ENCODE data around the gene ARAP3. TPM values are rescaled to one million over a fixed set of nuclear protein-coding genes. Genes with fewer than 3 reads are reported as not detected.

The ARAP3 gene
- total and polyA plus RNA-seq, 2 donors (not counting 1 experiment from before 2014, with no cell fraction given): 0.34 to 3.7 TPM

DNA sequence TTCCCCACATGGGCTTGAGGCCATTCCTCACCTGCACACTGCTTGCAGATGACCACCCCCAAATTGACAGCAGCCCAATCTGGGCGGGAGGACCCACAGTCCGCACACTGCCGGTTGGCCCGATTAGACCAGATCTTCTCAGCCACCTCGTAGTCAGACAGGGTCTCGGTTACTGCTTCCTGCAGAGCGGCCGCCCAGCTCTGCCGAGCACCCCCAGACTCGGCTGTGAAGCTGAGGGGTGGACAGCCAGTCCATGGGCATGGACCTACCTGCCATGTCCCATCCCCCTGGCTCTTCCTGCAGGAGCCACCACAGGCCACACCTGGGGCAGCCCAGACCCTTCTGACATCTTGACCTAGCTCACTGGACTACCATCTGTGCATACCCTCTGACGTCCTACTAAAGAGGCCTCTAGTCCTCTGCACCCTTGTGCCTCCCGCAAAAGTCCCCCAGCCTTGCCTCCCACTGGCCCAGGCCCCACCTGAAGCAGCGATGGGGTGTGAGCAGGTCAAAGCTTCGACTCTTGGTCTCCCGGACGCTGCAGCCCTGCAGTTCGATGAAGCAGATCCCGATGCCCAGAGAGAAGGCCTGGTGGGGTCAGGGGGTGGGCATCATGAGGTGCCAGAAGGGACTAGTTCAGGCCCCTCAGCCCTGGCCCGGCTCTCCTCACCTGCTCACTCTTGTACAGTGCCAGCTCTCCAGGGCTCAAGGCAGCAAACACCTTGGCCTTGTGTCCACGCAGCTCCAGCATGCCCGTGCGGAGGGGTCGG lies 9.8 kb downstream of the ARAP3 start:
- no peak overlapping the region for H3K27ac ChIP-seq (ENCODE audit: low read length in 2 of 2)
- no peaks in the 10 kb centered on the region for H3K79me2 ChIP-seq (ENCODE audit: control insufficient read depth, insufficient read depth, low read length)
- Mint-ChIP-seq H3K4me3 (no peak overlapping the region), H3K27me3 (peaks cover 5% of the 10 kb centered on the region), H3K4me1 (no peaks in the 10 kb centered on the region), H3K9me3 (ENCODE audit: insufficient read depth) (no peaks in the 10 kb centered on the region), H3K27ac (no peak overlapping the region)
- H3K4me3 ChIP-seq (ENCODE audit: control extremely low read depth in 1 of 5, extremely low read depth in 1 of 5, insufficient read depth in 1 of 5, low read depth in 2 of 5, low read length in 4 of 5): no peak overlapping the region
- H3K4me2 ChIP-seq (replicated peaks; ENCODE audit: low read depth, low read length, poor library complexity, severe bottlenecking): no peak overlapping the region
- H3K9ac ChIP-seq (ENCODE audit: low read length): no peak overlapping the region
- H3K4me1 ChIP-seq (ENCODE audit: control insufficient read depth in 2 of 2, insufficient read depth in 2 of 2, low read length in 2 of 2): no peaks in the 10 kb centered on the region
- CTCF ChIA-PET: interaction anchor here (1.5 to 6.4 kb wide), 2 partner anchors 18 to 21 kb away, joined by 3 to 28 read pairs; no protein-coding TSS in a partner anchor
- DNase-seq: no peak
- H3K9me3 ChIP-seq (ENCODE audit: control extremely low read depth in 1 of 3, control insufficient read depth in 2 of 3, insufficient read depth in 1 of 3, low read length in 2 of 3): no peaks in the 10 kb centered on the region
- WGBS (ENCODE audit: insufficient coverage): 94% methylated on average over 19 of the region's 23 CpGs
- H3K36me3 ChIP-seq (replicated peaks in 1 of 2; ENCODE audit: control extremely low read depth in 1 of 2, control insufficient read depth in 1 of 2, extremely low read depth in 1 of 2, insufficient read depth in 2 of 2, low read length in 1 of 2): no peaks in the 10 kb centered on the region
- POLR2A ChIA-PET: interaction anchor here (0.7 kb wide), 1 partner anchor 11 kb away, joined by 3 read pairs; no protein-coding TSS in a partner anchor
- ATAC-seq (ENCODE audit: low read depth): no peak
- TF ChIP-seq CTCF (IDR thresholded peaks at IDR 0.05) (no peak), EZH2 (IDR thresholded peaks at IDR 0.05; ENCODE audit: borderline replicate concordance, insufficient read depth, low read depth, low read length, poor library complexity, severe bottlenecking) (no peak)
- intact Hi-C loops (cut with micrococcal nuclease): no loop called here
- no peak overlapping the region for H2AFZ ChIP-seq (ENCODE audit: insufficient read depth, low read depth, low read length, poor library complexity, severe bottlenecking)
- H4K20me1 ChIP-seq (ENCODE audit: control insufficient read depth, insufficient read depth, low read length, poor library complexity, severe bottlenecking): no peaks in the 10 kb centered on the region
- no peaks in the 10 kb centered on the region for H3K27me3 ChIP-seq (replicated peaks in 1 of 4; ENCODE audit: control extremely low read depth in 1 of 4, control insufficient read depth in 3 of 4, insufficient read depth in 4 of 4, low read length in 3 of 4)

DNA sequence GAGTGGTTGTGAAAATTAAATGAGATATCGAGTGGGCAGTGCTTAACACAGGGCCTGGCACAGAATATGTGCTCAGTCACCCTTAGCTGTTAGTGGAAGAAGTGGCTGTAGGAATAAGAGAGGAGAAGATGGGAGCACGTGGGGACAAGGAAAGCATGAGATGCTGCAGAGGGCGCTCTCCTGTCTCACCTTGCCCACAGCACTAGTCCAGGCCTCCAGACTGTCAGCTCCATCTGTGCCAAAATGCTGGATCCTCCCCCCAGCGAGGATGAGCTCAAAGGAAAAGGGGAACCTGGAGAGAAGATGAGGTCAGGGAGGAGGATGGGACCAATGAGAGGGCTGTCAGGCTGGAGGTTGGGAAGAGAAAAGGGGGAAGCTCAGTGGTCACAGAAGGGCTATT lies 12.5 kb downstream of the ARAP3 start:
- no peak overlapping the region for H2AFZ ChIP-seq (ENCODE audit: insufficient read depth, low read depth, low read length, poor library complexity, severe bottlenecking)
- no peak for TF ChIP-seq CTCF (IDR thresholded peaks at IDR 0.05)
- TF ChIP-seq EZH2 (IDR thresholded peaks at IDR 0.05; ENCODE audit: borderline replicate concordance, insufficient read depth, low read depth, low read length, poor library complexity, severe bottlenecking): no peak
- ChIA-PET POLR2A (no interaction called here), CTCF (interaction anchor here (0.6 to 6.4 kb wide), 8 partner anchors 8 to 291 kb away, joined by 3 to 28 read pairs (median 6); no protein-coding TSS in a partner anchor)
- H3K4me1 ChIP-seq (ENCODE audit: control insufficient read depth in 2 of 2, insufficient read depth in 2 of 2, low read length in 2 of 2): peaks cover 4 to 6% of the 10 kb centered on the region in 2 donors
- H3K4me2 ChIP-seq (replicated peaks; ENCODE audit: low read depth, low read length, poor library complexity, severe bottlenecking): no peak overlapping the region
- DNase-seq (no peak), ATAC-seq (ENCODE audit: low read depth) (no peak)
- H3K27ac ChIP-seq (ENCODE audit: low read length in 2 of 2): no peak overlapping the region
- no peaks in the 10 kb centered on the region for H4K20me1 ChIP-seq (ENCODE audit: control insufficient read depth, insufficient read depth, low read length, poor library complexity, severe bottlenecking)
- no peaks in the 10 kb centered on the region for H3K27me3 ChIP-seq (replicated peaks in 1 of 4; ENCODE audit: control extremely low read depth in 1 of 4, control insufficient read depth in 3 of 4, insufficient read depth in 4 of 4, low read length in 3 of 4)
- 83% methylated on average over 1 of the region's 4 CpGs for WGBS (ENCODE audit: insufficient coverage)
- Mint-ChIP-seq H3K27me3 (peaks cover 5% of the 10 kb centered on the region), H3K9me3 (ENCODE audit: insufficient read depth) (no peaks in the 10 kb centered on the region), H3K27ac (no peak overlapping the region), H3K4me3 (no peak overlapping the region), H3K4me1 (peaks cover 4% of the 10 kb centered on the region)
- H3K79me2 ChIP-seq (ENCODE audit: control insufficient read depth, insufficient read depth, low read length): no peaks in the 10 kb centered on the region
- intact Hi-C loops (cut with micrococcal nuclease): no loop called here
- H3K36me3 ChIP-seq (replicated peaks in 1 of 2; ENCODE audit: control extremely low read depth in 1 of 2, control insufficient read depth in 1 of 2, extremely low read depth in 1 of 2, insufficient read depth in 2 of 2, low read length in 1 of 2): no peaks in the 10 kb centered on the region
- no peak overlapping the region for H3K9ac ChIP-seq (ENCODE audit: low read length)
- H3K9me3 ChIP-seq (ENCODE audit: control extremely low read depth in 1 of 3, control insufficient read depth in 2 of 3, insufficient read depth in 1 of 3, low read length in 2 of 3): no peaks in the 10 kb centered on the region
- no peak overlapping the region for H3K4me3 ChIP-seq (ENCODE audit: control extremely low read depth in 1 of 5, extremely low read depth in 1 of 5, insufficient read depth in 1 of 5, low read depth in 2 of 5, low read length in 4 of 5)

Data from B cell (primary cell).